ENCODE results near the gene USP6. TPM values are rescaled to one million over a fixed set of nuclear protein-coding genes. Genes with fewer than 3 reads are reported as not detected.
"Not testable (repeated sequence)": the region's sequence is repeated elsewhere in the genome, so short reads cannot be mapped to it uniquely, and the experiment has no call there.

The USP6 gene
- polyA plus RNA-seq, 1 experiment: not detected

DNA sequence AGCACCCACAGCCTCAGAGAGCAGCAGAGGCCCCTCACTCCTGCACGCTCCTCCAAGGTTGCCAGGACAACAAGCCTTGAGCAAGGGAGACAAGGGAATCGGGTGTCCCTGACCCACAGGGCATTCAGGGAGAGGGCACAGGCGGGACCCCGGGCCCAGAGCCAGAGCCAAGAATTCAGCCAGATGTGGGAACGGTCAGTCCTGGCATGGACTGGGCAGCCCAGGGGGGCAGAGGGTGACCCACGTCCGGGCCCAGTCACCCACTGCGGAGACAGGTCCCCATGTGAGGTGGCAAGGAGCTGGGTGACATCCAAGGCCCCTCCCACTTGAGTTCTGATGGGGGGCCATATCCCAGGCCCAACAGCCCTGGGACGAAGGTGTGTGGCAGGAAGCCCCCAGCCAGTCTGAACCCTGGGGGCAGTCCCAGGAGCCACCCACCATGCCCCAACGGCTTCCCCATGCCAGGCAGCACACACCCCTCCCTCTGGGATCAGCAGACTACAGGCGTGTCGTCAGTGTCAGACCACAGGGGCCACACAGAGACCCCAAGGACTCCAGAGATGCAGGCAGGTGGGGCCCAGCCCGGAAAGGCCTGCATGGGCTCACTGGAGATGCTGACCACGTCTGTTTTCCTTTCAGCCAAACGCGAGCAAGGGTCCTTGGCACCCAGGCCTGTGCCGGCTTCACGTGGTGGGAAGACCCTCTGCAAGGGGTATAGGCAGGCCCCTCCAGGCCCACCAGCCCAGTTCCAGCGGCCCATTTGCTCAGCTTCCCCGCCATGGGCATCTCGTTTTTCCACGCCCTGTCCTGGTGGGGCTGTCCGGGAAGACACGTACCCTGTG is 23.0 kb downstream of the USP6 start:
- Histone ChIP-seq H3K36me3 (ENCODE audit: control insufficient read depth, insufficient read depth, low read length) (no peaks in the 10 kb centered on the region), H3K4me3 (ENCODE audit: low read depth, low read length) (no peak overlapping the region), H3K27me3 (ENCODE audit: control insufficient read depth, insufficient read depth, low read length) (no peaks in the 10 kb centered on the region; the same call in none of the 2 replicates)
- POLR2A ChIA-PET: no interaction called here
- DNase-seq (ENCODE audit: low read depth): no peak
- CTCF ChIA-PET: no interaction called here
- TF ChIP-seq, protein P1, sequence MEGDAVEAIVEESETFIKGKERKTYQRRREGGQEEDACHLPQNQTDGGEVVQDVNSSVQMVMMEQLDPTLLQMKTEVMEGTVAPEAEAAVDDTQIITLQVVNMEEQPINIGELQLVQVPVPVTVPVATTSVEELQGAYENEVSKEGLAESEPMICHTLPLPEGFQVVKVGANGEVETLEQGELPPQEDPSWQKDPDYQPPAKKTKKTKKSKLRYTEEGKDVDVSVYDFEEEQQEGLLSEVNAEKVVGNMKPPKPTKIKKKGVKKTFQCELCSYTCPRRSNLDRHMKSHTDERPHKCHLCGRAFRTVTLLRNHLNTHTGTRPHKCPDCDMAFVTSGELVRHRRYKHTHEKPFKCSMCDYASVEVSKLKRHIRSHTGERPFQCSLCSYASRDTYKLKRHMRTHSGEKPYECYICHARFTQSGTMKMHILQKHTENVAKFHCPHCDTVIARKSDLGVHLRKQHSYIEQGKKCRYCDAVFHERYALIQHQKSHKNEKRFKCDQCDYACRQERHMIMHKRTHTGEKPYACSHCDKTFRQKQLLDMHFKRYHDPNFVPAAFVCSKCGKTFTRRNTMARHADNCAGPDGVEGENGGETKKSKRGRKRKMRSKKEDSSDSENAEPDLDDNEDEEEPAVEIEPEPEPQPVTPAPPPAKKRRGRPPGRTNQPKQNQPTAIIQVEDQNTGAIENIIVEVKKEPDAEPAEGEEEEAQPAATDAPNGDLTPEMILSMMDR (IDR thresholded peaks at IDR 0.05; ENCODE audit: insufficient read depth, low read depth, low read length): no peak

DNA sequence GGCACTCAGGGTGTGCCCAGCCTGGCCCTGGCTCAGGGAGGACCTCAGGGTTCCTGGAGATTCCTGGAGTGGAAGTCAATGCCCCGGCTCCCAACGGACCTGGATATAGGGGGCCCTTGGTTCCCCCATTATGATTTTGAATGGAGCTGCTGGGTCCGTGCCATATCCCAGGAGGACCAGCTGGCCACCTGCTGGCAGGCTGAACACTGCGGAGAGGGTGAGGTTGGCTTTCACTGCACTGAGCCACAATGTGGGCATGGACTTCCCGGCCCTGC is 23.6 kb downstream of the USP6 start:
- TF ChIP-seq, protein P1 (IDR thresholded peaks at IDR 0.05; ENCODE audit: insufficient read depth, low read depth, low read length): no peak
- CTCF ChIA-PET: no interaction called here
- Histone ChIP-seq H3K27me3 (ENCODE audit: control insufficient read depth, insufficient read depth, low read length) (no peaks in the 10 kb centered on the region; the same call in none of the 2 replicates), H3K4me3 (ENCODE audit: low read depth, low read length) (no peak overlapping the region), H3K36me3 (ENCODE audit: control insufficient read depth, insufficient read depth, low read length) (no peaks in the 10 kb centered on the region)
- POLR2A ChIA-PET: no interaction called here
- DNase-seq (ENCODE audit: low read depth): no peak

DNA sequence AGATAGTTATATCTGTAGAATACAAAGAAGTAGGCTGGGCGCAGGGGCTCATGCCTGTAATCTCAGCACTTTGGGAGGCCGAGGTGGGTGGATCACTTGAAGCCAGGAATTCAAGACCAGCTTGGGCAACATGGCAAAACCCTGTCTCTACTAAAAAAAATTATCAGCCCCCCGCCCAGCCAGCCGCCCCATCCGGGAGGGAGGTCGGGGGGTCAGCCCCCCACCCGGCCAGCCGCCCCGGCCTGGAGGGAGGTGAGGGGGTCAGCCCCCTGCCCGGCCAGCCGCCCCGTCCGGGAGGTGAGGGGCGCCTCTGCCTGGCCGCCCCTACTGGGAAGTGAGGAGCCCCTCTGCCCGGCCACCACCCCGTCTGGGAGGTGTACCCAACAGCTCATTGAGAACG is 27.0 kb downstream of the USP6 start:
- H3K4me3 ChIP-seq (ENCODE audit: low read depth, low read length); CTCF ChIA-PET; DNase-seq (ENCODE audit: low read depth); POLR2A ChIA-PET; H3K36me3 ChIP-seq (ENCODE audit: control insufficient read depth, insufficient read depth, low read length); H3K27me3 ChIP-seq (ENCODE audit: control insufficient read depth, insufficient read depth, low read length): not testable (repeated sequence)

DNA sequence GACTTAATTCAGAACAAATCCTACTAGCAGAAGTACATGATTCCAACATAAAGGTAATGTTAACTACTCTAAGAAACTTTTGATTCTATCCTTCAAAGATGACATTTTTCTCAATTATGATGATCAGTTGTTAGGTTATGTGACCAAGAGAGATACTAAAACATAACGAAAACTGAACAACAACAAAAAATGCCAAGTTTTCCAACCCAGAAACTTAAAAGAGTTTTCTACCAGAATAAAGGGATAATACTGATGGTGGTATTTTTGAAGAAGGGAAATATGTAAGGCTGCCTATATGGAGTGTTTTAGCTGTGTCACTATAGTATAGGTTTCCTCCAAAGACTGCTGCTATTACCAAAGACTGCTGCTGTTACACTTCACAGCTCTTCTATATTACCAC is 30.3 kb downstream of the USP6 start:
- H3K27me3 ChIP-seq (ENCODE audit: control insufficient read depth, insufficient read depth, low read length); DNase-seq (ENCODE audit: low read depth); H3K36me3 ChIP-seq (ENCODE audit: control insufficient read depth, insufficient read depth, low read length); CTCF ChIA-PET; H3K4me3 ChIP-seq (ENCODE audit: low read depth, low read length); POLR2A ChIA-PET: not testable (repeated sequence)

DNA sequence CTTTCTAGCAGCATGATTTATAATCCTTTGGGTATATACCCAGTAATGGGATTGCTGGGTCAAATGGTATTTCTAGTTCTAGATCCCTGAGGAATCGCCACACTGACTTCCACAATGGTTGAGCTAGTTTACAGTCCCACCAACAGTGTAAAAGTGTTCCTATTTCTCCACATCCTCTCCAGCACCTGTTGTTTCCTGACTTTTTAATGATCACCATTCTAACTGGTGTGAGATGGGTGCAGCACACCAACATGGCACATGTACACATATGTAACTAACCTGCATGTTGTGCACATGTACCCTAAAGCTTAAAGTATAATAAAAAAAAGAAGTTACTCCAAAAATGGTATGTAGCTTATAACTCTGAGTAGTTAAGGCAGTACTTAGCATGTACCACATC is 44.9 kb downstream of the USP6 start:
- POLR2A ChIA-PET; H3K4me3 ChIP-seq (ENCODE audit: low read depth, low read length); DNase-seq (ENCODE audit: low read depth); H3K36me3 ChIP-seq (ENCODE audit: control insufficient read depth, insufficient read depth, low read length); CTCF ChIA-PET; H3K27me3 ChIP-seq (ENCODE audit: control insufficient read depth, insufficient read depth, low read length): not testable (repeated sequence)

DNA sequence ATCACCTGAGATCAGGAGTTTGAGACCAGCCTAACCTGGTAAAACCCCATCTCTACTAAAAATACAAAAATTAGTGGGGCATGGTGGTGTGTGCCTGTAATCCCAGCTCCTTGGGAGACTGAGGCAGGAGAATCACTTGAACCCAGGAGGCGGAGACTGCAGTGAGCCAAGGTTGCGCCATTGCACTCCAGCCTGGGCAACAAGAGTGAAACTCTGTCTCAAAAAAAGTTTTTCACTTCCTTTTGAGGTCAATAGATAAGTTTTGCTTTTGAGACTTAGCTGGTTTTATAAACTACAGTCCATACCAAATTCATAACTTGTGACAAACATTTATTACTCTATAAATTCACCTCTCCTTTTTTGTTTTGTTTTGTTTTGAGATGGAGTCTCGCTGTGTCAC is 46.0 kb downstream of the USP6 start:
- CTCF ChIA-PET; H3K36me3 ChIP-seq (ENCODE audit: control insufficient read depth, insufficient read depth, low read length); H3K27me3 ChIP-seq (ENCODE audit: control insufficient read depth, insufficient read depth, low read length); POLR2A ChIA-PET; H3K4me3 ChIP-seq (ENCODE audit: low read depth, low read length); DNase-seq (ENCODE audit: low read depth): not testable (repeated sequence)

DNA sequence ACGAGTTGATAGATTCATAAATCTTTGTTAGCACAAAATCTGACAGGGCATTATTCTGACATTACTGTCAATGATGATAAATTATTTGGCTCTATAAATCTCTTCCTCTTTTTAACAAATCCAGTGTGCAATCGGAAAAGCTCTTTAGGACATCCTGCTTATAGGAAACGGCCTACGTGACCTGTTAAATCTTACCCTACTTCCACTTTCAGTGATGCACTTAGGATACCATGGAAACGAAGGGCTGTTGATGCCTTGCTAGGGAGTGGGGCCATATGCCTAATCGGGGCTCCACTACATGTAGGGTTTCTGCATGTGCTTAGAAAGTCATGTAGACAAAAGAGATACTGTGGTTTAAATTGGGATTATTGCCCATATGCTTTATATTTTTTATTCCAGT is 48.6 kb downstream of the USP6 start:
- TF ChIP-seq, protein P1 (IDR thresholded peaks at IDR 0.05; ENCODE audit: insufficient read depth, low read depth, low read length): no peak
- no peak for DNase-seq (ENCODE audit: low read depth)
- ChIA-PET POLR2A (no interaction called here), CTCF (no interaction called here)
- Histone ChIP-seq H3K36me3 (ENCODE audit: control insufficient read depth, insufficient read depth, low read length) (no peaks in the 10 kb centered on the region), H3K27me3 (ENCODE audit: control insufficient read depth, insufficient read depth, low read length) (no peaks in the 10 kb centered on the region), H3K4me3 (ENCODE audit: low read depth, low read length) (no peak overlapping the region)

DNA sequence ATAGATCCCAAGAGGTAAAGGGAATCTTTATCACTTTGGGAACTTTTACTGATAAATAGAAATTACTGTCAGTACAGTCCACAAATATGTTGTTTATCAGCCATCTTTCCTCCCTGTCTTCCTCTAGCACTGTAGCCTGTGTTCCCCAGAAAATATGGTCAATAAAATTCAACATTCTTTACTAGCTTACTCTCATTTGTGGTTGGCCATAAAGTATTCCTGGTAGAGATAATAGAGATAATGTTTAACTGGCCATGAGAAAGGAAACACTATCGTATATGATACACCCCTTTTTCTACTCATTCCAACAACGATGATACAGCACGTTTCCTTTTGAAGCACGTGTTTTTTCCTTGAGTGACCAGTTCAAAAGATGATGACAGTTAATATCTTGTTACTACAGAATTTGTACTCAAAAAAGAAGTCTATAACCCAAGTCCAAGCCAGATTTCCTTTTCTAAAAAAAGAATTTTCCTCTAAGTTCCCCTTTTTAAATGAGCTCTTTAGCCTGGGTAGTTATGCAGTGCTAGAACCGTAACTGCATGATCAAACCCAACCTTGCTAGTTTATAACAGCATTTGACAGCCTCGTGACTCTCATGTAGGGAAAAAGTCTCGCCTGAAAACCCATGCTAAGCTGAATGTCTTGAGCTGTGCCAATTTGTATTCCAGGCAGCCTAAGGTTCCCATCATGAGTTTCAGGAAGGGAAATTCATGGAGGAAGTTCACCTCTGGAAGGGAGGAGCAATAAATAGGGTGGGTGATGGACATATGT is 50.1 kb downstream of the USP6 start:
- H3K4me3 ChIP-seq (ENCODE audit: low read depth, low read length); POLR2A ChIA-PET; H3K27me3 ChIP-seq (ENCODE audit: control insufficient read depth, insufficient read depth, low read length); H3K36me3 ChIP-seq (ENCODE audit: control insufficient read depth, insufficient read depth, low read length); CTCF ChIA-PET: not testable (repeated sequence)
- DNase-seq (ENCODE audit: low read depth): peak; percentile 77

DNA sequence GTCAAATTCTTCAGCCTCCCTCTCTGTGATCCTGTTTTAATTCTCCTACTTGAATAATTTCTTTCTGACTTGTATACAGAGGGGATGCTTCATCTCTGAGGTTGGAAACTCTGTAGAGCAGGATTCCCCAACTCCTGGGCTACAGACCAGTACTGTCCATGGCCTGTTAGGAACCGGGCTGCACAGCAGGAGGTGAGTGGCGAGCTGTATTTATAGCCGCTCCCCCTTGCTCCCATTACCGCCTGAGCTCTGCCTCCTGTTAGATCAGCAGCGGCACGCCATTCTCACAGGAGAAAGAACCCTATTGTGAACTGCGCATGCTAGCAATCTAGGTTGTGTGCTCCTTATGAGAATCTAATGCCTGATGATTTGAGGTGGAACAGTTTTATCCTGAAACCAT is 59.2 kb downstream of the USP6 start:
- DNase-seq (ENCODE audit: low read depth); H3K27me3 ChIP-seq (ENCODE audit: control insufficient read depth, insufficient read depth, low read length); H3K36me3 ChIP-seq (ENCODE audit: control insufficient read depth, insufficient read depth, low read length); H3K4me3 ChIP-seq (ENCODE audit: low read depth, low read length); POLR2A ChIA-PET: not testable (repeated sequence)
- CTCF ChIA-PET: interaction anchor here (0.7 kb wide), 1 partner anchor 961 kb away, joined by 3 read pairs; no protein-coding TSS in a partner anchor
